K562 (cell line): ENCODE results near the gene UHRF1. TPM values are rescaled to one million over a fixed set of nuclear protein-coding genes. Genes with fewer than 3 reads are reported as not detected.

Experiments used
- DPF2 ChIP-seq: fragments of 450-650 bp; IDR thresholded peaks from 2 replicates; pipeline ENCODE4 v1.6.1; 2016
- E2F1 ChIP-seq: sonication (generic); formaldehyde crosslinking; IDR thresholded peaks from 2 replicates; pipeline ENCODE4 v1.8.1; 2023; ENCODE audit warnings: mild to moderate bottlenecking, missing genetic modification reagents, moderate library complexity
- ETS1 ChIP-seq: conservative IDR thresholded peaks from 2 replicates; pipeline ENCODE4 v1.6.1; 2011; ENCODE audit warnings: low read depth, mild to moderate bottlenecking, low read length; ENCODE audit not compliant: control insufficient read depth
- FOXA1 ChIP-seq: fragments of 450-650 bp; IDR thresholded peaks from 2 replicates; pipeline ENCODE4 v1.6.1; 2016; ENCODE audit warnings: mild to moderate bottlenecking, borderline replicate concordance
- FOXJ3 ChIP-seq: sonication (generic); formaldehyde crosslinking; IDR thresholded peaks from 2 replicates; pipeline ENCODE4 v1.4.0; 2020; ENCODE audit warnings: mild to moderate bottlenecking, missing genetic modification reagents
- HLTF ChIP-seq: fragments of 450-650 bp; IDR thresholded peaks from 2 replicates; pipeline ENCODE4 v1.6.1; 2016
- MAFK ChIP-seq: IDR thresholded peaks from 2 replicates; pipeline ENCODE4 v1.6.1; 2011; ENCODE audit warnings: low read length, improper control_type of control experiment
- MIER1 ChIP-seq: fragments of 450-650 bp; IDR thresholded peaks from 2 replicates; pipeline ENCODE4 v1.6.1; 2016; ENCODE audit warnings: antibody characterized with exemption, mild to moderate bottlenecking, low read depth
- NCOA6 ChIP-seq: fragments of 450-650 bp; IDR thresholded peaks from 2 replicates; pipeline ENCODE4 v1.6.1; 2017; ENCODE audit warnings: mild to moderate bottlenecking
- NFRKB ChIP-seq: fragments of 450-650 bp; IDR thresholded peaks from 2 replicates; pipeline ENCODE4 v1.6.1; 2016; ENCODE audit warnings: low read depth
- NR2C1 ChIP-seq, 2 experiments: fragments of 450-650 bp; IDR thresholded peaks; 2 replicates each; pipeline ENCODE4 v1.6.1; 2017; ENCODE audit warnings: mild to moderate bottlenecking in 2 of 2, antibody characterized with exemption in 1 of 2, inconsistent platforms in 1 of 2, missing compliant biosample characterization in 1 of 2, missing genetic modification characterization in 1 of 2
- PML ChIP-seq: IDR thresholded peaks from 2 replicates; pipeline ENCODE4 v1.6.1; 2012; ENCODE audit warnings: low read length, inconsistent platforms
- POLR2H ChIP-seq: IDR thresholded peaks from 2 replicates; pipeline ENCODE4 v1.6.1; 2016; ENCODE audit warnings: missing genetic modification characterization, low read depth, mild to moderate bottlenecking, control low read depth, missing compliant biosample characterization, moderate library complexity
- RUNX1 ChIP-seq: sonication (generic); IDR thresholded peaks from 2 replicates; pipeline ENCODE4 v1.6.1; 2016; ENCODE audit warnings: antibody characterized with exemption, low read depth
- TAF7 ChIP-seq: fragments of 450-650 bp; IDR thresholded peaks from 2 replicates; pipeline ENCODE4 v1.6.1; 2016; ENCODE audit warnings: missing genetic modification characterization, missing compliant biosample characterization
- TCF7 ChIP-seq: sonication (generic); IDR thresholded peaks from 2 replicates; pipeline ENCODE4 v1.6.1; 2016; ENCODE audit warnings: antibody characterized with exemption, borderline replicate concordance
- ZKSCAN1 ChIP-seq: fragments of 150-350 bp; IDR thresholded peaks from 2 replicates; pipeline ENCODE4 v1.6.1; 2016; ENCODE audit warnings: low read depth, low read length
- ZNF232 ChIP-seq: sonication (generic); formaldehyde crosslinking; IDR thresholded peaks from 2 replicates; pipeline ENCODE4 v1.8.0; 2022; ENCODE audit warnings: mild to moderate bottlenecking, missing genetic modification reagents
- ZNF347 ChIP-seq: fragments of 450-650 bp; formaldehyde crosslinking; IDR thresholded peaks from 2 replicates; pipeline ENCODE4 v1.4.0; 2020; ENCODE audit warnings: low read depth, mild to moderate bottlenecking, moderate library complexity
- ZNF583 ChIP-seq: fragments of 250-450 bp; sonication (Bioruptor Pico); IDR thresholded peaks from 2 replicates; pipeline ENCODE4 v1.4.0; 2020
- ZNF696 ChIP-seq: fragments of 250-450 bp; sonication (Bioruptor Pico); conservative IDR thresholded peaks from 2 replicates; pipeline ENCODE4 v1.4.0; 2020; ENCODE audit warnings: mild to moderate bottlenecking, moderate library complexity
- polyA plus RNA-seq, 8 experiments: library from polyadenylated mRNA; depleted of rRNA in 4 of 8; stranded (reverse) in 5 of 8; unstranded in 3 of 8; fragments of >200 nt; fragmentation: Nextera tagmentation in 2 of 8; fragmentation: Illumina TruSeq in 1 of 8; extraction: Ambion mirVana in 2 of 8; extraction: Trizol in 1 of 8; gene quantifications; 2 replicates each; pipeline versions ENCODE4 v1.2.1 to v1.2.3, GENCODE V29; 2011 to 2014; ENCODE audit warnings: inconsistent platforms in 1 of 8, missing spikeins in 1 of 8
- total RNA-seq, 7 experiments: library from RNA; depleted of rRNA in 6 of 7; stranded (reverse); fragments of >200 nt in 6 of 7; fragmentation: Illumina TruSeq in 2 of 7; extraction: Trizol in 2 of 7; gene quantifications; 2 replicates each; pipeline versions ENCODE4 v1.2.1 to v1.2.3, GENCODE V29; 2011 to 2021; ENCODE audit warnings: low replicate concordance in 1 of 7
- TF ChIP-seq, protein P1 (sequence below), 2 experiments: IDR thresholded peaks; 2 replicates each; pipeline ENCODE4 v1.6.1; 2012; ENCODE audit warnings: improper control_type of control experiment in 2 of 2, low read depth in 2 of 2, low read length in 2 of 2, borderline replicate concordance in 1 of 2

UHRF1 gene
- total and polyA plus RNA-seq, 9 of the 15 experiments (the other 6 are each of a cell fraction or from before 2014, with no cell fraction given), result 6.0 to 101 (median 30.9) TPM

DNA sequence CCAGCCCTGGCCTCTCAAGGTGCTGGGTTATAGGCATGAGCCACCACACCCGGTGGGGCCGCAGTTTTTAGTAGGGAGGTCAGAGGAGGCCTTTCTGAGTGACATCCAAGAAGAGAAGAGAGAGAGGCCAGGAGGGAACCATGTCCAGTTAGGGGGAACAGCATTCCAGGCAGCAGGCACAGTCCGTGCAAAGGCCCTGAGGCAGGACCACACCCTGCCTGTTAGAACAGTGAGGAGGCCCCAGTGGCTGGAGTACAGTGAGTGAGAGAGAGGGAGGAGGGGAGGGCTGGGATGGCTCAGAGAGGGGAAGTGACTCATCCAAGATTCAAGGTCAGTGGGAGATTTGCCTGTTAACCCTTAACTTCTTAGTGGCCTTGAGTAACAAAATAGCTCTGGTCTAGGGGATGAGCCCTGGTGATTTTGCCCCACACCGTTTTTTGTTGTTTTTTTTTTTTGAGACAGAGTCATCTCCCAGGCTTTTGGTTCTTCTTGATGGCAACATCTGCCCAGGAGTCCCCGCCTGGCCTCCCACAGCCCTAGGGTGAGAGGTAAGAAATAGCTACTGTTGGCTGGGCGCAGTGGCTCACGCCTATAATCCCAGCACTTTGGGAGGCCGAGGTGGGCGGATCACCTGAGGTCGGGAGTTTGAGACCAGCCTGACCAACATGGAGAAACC is 39.1 kb upstream of the UHRF1 start (continued):
- TF ChIP-seq, protein P1, sequence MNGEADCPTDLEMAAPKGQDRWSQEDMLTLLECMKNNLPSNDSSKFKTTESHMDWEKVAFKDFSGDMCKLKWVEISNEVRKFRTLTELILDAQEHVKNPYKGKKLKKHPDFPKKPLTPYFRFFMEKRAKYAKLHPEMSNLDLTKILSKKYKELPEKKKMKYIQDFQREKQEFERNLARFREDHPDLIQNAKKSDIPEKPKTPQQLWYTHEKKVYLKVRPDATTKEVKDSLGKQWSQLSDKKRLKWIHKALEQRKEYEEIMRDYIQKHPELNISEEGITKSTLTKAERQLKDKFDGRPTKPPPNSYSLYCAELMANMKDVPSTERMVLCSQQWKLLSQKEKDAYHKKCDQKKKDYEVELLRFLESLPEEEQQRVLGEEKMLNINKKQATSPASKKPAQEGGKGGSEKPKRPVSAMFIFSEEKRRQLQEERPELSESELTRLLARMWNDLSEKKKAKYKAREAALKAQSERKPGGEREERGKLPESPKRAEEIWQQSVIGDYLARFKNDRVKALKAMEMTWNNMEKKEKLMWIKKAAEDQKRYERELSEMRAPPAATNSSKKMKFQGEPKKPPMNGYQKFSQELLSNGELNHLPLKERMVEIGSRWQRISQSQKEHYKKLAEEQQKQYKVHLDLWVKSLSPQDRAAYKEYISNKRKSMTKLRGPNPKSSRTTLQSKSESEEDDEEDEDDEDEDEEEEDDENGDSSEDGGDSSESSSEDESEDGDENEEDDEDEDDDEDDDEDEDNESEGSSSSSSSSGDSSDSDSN (IDR thresholded peaks at IDR 0.05; ENCODE audit: borderline replicate concordance in 1 of 2, low read depth in 2 of 2, low read length in 2 of 2), result no peak
- no peak for TF ChIP-seq PML
- TF ChIP-seq DPF2, result peak; percentile 98
- TF ChIP-seq RUNX1, result no peak
- TF ChIP-seq ZNF232 (CRISPR knock-in tag), result no peak
- no peak for TF ChIP-seq NFRKB
- no peak for TF ChIP-seq ZNF583 (CRISPR knock-in tag)
- peak; percentile 71 for TF ChIP-seq NR2C1 (IDR thresholded peaks at IDR 0.05)
- peak; percentile 56 for TF ChIP-seq NR2C1 (tag; IDR thresholded peaks at IDR 0.05)
- peak; percentile 71 for TF ChIP-seq MIER1
- peak; percentile 18; the same call in 1 of the 2 replicates for TF ChIP-seq ETS1
- TF ChIP-seq MAFK, result no peak; the same call in 1 of the 2 replicates
- TF ChIP-seq ZKSCAN1, result peak; percentile 73; the same call in 1 of the 2 replicates
- TF ChIP-seq FOXA1, result no peak
- no peak for TF ChIP-seq POLR2H (tag)
- TF ChIP-seq ZNF696 (CRISPR knock-in tag), result no peak
- TF ChIP-seq TCF7, result no peak
- TF ChIP-seq FOXJ3 (CRISPR knock-in tag), result no peak
- peak; percentile 83 for TF ChIP-seq HLTF
- no peak for TF ChIP-seq ZNF347 (CRISPR knock-in tag)
- no peak for TF ChIP-seq NCOA6
- no peak for TF ChIP-seq TAF7
- TF ChIP-seq E2F1 (CRISPR knock-in tag), result no peak
